H1 (cell line): ENCODE measurements around the gene ACTN2. TPM values are rescaled to one million over a fixed set of nuclear protein-coding genes. Genes with fewer than 3 reads are reported as not detected.

Source experiments
- CTCF ChIA-PET: fragments of 300-600 bp; sonication (Branson Sonifier 250); formaldehyde crosslinking; loops from one replicate; lab custom pipeline; 2021; ENCODE audit not compliant: partially characterized antibody; lab: Charles Lee
- POLR2A ChIA-PET: fragments of 300-600 bp; sonication (Branson Sonifier 250); formaldehyde crosslinking; loops from one replicate; lab custom pipeline; 2021; ENCODE audit warnings: inconsistent platforms; ENCODE audit not compliant: partially characterized antibody; lab: Charles Lee
- DNase-seq, 2 experiments: peaks; one replicate each; pipeline versions ENCODE4 v3.0.0 to v3.0.0-alpha.2; 2010 to 2022; ENCODE audit warnings: low spot score in 2 of 2, low read depth in 1 of 2, mixed read lengths in 1 of 2
- FAIRE-seq: peaks from 2 replicates; lab custom pipeline; 2011; peaks lifted over from hg19 to GRCh38; lab: Jason Lieb, UNC
- H2AFZ ChIP-seq: 2 replicates; pipeline ENCODE4 v1.8.1; 2012; ENCODE audit warnings: low read length, inconsistent platforms
- H2AK5ac ChIP-seq: 2 replicates; pipeline ENCODE4 v1.6.1; 2013; ENCODE audit warnings: low read depth, low read length
- H2BK120ac ChIP-seq: replicated peaks from 2 replicates; pipeline ENCODE3; 2013; ENCODE audit warnings: low read depth, low read length, inconsistent platforms
- H2BK12ac ChIP-seq: 2 replicates; pipeline ENCODE4 v1.6.1; 2013; ENCODE audit warnings: low read depth, low read length
- H2BK15ac ChIP-seq: 2 replicates; pipeline ENCODE4 v1.6.1; 2013; ENCODE audit warnings: low read length
- H2BK20ac ChIP-seq: 2 replicates; pipeline ENCODE4 v1.6.1; 2013; ENCODE audit warnings: low read length
- H2BK5ac ChIP-seq: 2 replicates; pipeline ENCODE4 v1.6.1; 2013; ENCODE audit warnings: low read depth, low read length
- H3K14ac ChIP-seq: 2 replicates; pipeline ENCODE4 v1.6.1; 2013; ENCODE audit warnings: inconsistent platforms; ENCODE audit not compliant: insufficient read length
- H3K18ac ChIP-seq: 2 replicates; pipeline ENCODE4 v1.6.1; 2013; ENCODE audit warnings: low read length; ENCODE audit errors: extremely low read depth
- H3K23ac ChIP-seq: 2 replicates; pipeline ENCODE4 v1.6.1; 2013; ENCODE audit warnings: inconsistent platforms; ENCODE audit not compliant: insufficient read length
- H3K23me2 ChIP-seq: 2 replicates; pipeline ENCODE4 v1.6.1; 2013; ENCODE audit warnings: low read depth, low read length
- H3K27ac ChIP-seq: 2 replicates; pipeline ENCODE4 v1.6.1; 2011; ENCODE audit warnings: low read depth, low read length, inconsistent platforms
- H3K27me3 ChIP-seq, 4 experiments: replicated peaks in 1 of 4; 1 replicate in 1 of 4; 2 replicates in 3 of 4; pipeline versions ENCODE4 v1.6.1 to v1.8.1; 2011 to 2013; ENCODE audit warnings: low read length in 3 of 4, mild to moderate bottlenecking in 3 of 4, inconsistent platforms in 2 of 4, mixed read lengths in 2 of 4, moderate library complexity in 1 of 4; ENCODE audit not compliant: control insufficient read depth in 3 of 4, insufficient read depth in 3 of 4; ENCODE audit errors: extremely low read depth in 1 of 4
- H3K36me3 ChIP-seq, 4 experiments: 2 replicates each; pipeline versions ENCODE4 v1.6.1 to v1.8.1; 2011 to 2013; ENCODE audit warnings: mild to moderate bottlenecking in 4 of 4, low read length in 3 of 4, moderate library complexity in 2 of 4, control low read depth in 1 of 4, inconsistent platforms in 1 of 4; ENCODE audit not compliant: insufficient read depth in 4 of 4, control insufficient read depth in 2 of 4
- H3K4ac ChIP-seq: replicated peaks from 2 replicates; pipeline ENCODE3; 2013; ENCODE audit warnings: low read length, low read depth, mixed read lengths, inconsistent platforms; ENCODE audit not compliant: insufficient read length
- H3K4me1 ChIP-seq, 4 experiments: replicated peaks in 1 of 4; 1 replicate in 1 of 4; 2 replicates in 3 of 4; pipeline versions ENCODE4 v1.6.1 to v1.8.1; 2011 to 2013; ENCODE audit warnings: low read length in 3 of 4, inconsistent platforms in 2 of 4, mixed read lengths in 1 of 4; ENCODE audit not compliant: insufficient read depth in 4 of 4, control insufficient read depth in 3 of 4
- H3K4me2 ChIP-seq, 2 experiments: 2 replicates each; pipeline versions ENCODE4 v1.6.1 to v1.8.1; 2011 to 2013; ENCODE audit warnings: low read depth in 2 of 2, low read length in 2 of 2, control low read depth in 1 of 2, inconsistent platforms in 1 of 2, mild to moderate bottlenecking in 1 of 2; ENCODE audit not compliant: insufficient read depth in 1 of 2
- H3K4me3 ChIP-seq, 4 experiments: fragments of 200-600, 300-600 bp in 1 of 4; sonication (generic), shearing (Covaris generic), sonication (Bioruptor Twin) in 1 of 4; 2 replicates each; pipeline versions ENCODE4 v1.5.1 to v1.8.1; 2011 to 2016; ENCODE audit warnings: low read length in 4 of 4, low read depth in 3 of 4, control low read depth in 2 of 4, inconsistent platforms in 2 of 4, mild to moderate bottlenecking in 2 of 4, mixed read lengths in 1 of 4, moderate library complexity in 1 of 4; ENCODE audit not compliant: insufficient read depth in 2 of 4; ENCODE audit errors: extremely low read depth in 1 of 4
- H3K56ac ChIP-seq: replicated peaks from 2 replicates; pipeline ENCODE3; 2013; ENCODE audit warnings: low read depth, mild to moderate bottlenecking, mixed read lengths, low read length, inconsistent platforms; ENCODE audit not compliant: insufficient read length
- H3K79me1 ChIP-seq: 2 replicates; pipeline ENCODE4 v1.6.1; 2013; ENCODE audit warnings: low read depth, low read length, control low read depth
- H3K79me2 ChIP-seq, 2 experiments: 2 replicates each; pipeline versions ENCODE4 v1.6.1 to v1.8.1; 2012 to 2013; ENCODE audit warnings: low read length in 2 of 2, mild to moderate bottlenecking in 2 of 2, inconsistent platforms in 1 of 2; ENCODE audit not compliant: insufficient read depth in 2 of 2, control insufficient read depth in 1 of 2
- H3K9ac ChIP-seq, 4 experiments: replicated peaks in 1 of 4; 1 replicate in 1 of 4; 2 replicates in 3 of 4; pipeline versions ENCODE4 v1.6.1 to v1.8.1; 2011 to 2013; ENCODE audit warnings: low read depth in 3 of 4, low read length in 3 of 4, control low read depth in 2 of 4, mild to moderate bottlenecking in 2 of 4, moderate library complexity in 2 of 4, inconsistent platforms in 1 of 4; ENCODE audit errors: extremely low read depth in 1 of 4
- H3K9me3 ChIP-seq, 2 experiments: 2 replicates each; pipeline versions ENCODE4 v1.6.1 to v1.8.1; 2012 to 2013; ENCODE audit warnings: mild to moderate bottlenecking in 2 of 2, moderate library complexity in 2 of 2, control low read depth in 1 of 2, inconsistent platforms in 1 of 2, low read depth in 1 of 2, low read length in 1 of 2, mixed read lengths in 1 of 2; ENCODE audit not compliant: insufficient read depth in 2 of 2
- H4K20me1 ChIP-seq, 2 experiments: replicated peaks in 1 of 2; 2 replicates each; pipeline versions ENCODE3 to v1.8.1; 2011 to 2013; ENCODE audit warnings: inconsistent platforms in 2 of 2, low read length in 2 of 2, mild to moderate bottlenecking in 1 of 2; ENCODE audit not compliant: insufficient read depth in 2 of 2, control insufficient read depth in 1 of 2
- H4K5ac ChIP-seq: 2 replicates; pipeline ENCODE4 v1.6.1; 2013; ENCODE audit warnings: low read length, low read depth, mixed read lengths, inconsistent platforms; ENCODE audit not compliant: insufficient read length
- H4K8ac ChIP-seq: 2 replicates; pipeline ENCODE4 v1.8.0; 2013; ENCODE audit warnings: mild to moderate bottlenecking, moderate library complexity, low read length, inconsistent platforms; ENCODE audit not compliant: insufficient read depth; ENCODE audit errors: extremely low read depth
- H4K91ac ChIP-seq: replicated peaks from 2 replicates; pipeline ENCODE3; 2013; ENCODE audit warnings: low read length, mixed read lengths, inconsistent platforms; ENCODE audit not compliant: insufficient read length
- ATF3 ChIP-seq: IDR thresholded peaks from 2 replicates; pipeline ENCODE4 v1.6.1; 2011; ENCODE audit warnings: low read depth, mild to moderate bottlenecking, low read length; ENCODE audit not compliant: insufficient read depth
- GABPA ChIP-seq: IDR thresholded peaks from 2 replicates; pipeline ENCODE4 v1.6.1; 2011; ENCODE audit warnings: mild to moderate bottlenecking, low read length, moderate library complexity, borderline replicate concordance; ENCODE audit not compliant: insufficient read depth
- SRF ChIP-seq: IDR thresholded peaks from 2 replicates; pipeline ENCODE4 v1.6.1; 2011; ENCODE audit warnings: mild to moderate bottlenecking, low read depth, low read length, moderate library complexity
- TAF7 ChIP-seq: optimal IDR thresholded peaks from 2 replicates; pipeline ENCODE3; 2011; ENCODE audit warnings: low read depth, mild to moderate bottlenecking, inconsistent platforms, low read length, moderate library complexity, borderline replicate concordance
- TBP ChIP-seq: IDR thresholded peaks from 2 replicates; pipeline ENCODE4 v1.6.1; 2011; ENCODE audit warnings: low read depth, low read length, improper control_type of control experiment
- WGBS, 2 experiments: shearing (Covaris generic) in 1 of 2; methylation state at CpG; one replicate each; pipeline versions ENCODE4 v1.1.6 to v1.1.7; 2013 to 2015; ENCODE audit warnings: low lambda C conversion rate in 2 of 2, mixed read lengths in 2 of 2, inconsistent platforms in 1 of 2, low coverage in 1 of 2, missing lambda C conversion rate in 1 of 2; ENCODE audit not compliant: insufficient replicate concordance in 2 of 2, insufficient coverage in 1 of 2, insufficient read length in 1 of 2; ENCODE audit errors: extremely low coverage in 1 of 2, missing lambda C conversion rate in 1 of 2; 5-methylcytosine and 5-hydroxymethylcytosine counted together
- polyA plus RNA-seq, 7 experiments: library from polyadenylated mRNA; depleted of rRNA in 3 of 7; stranded (reverse) in 5 of 7; unstranded in 2 of 7; fragments of >200 nt in 5 of 7; fragments of 200-250 nt in 2 of 7; gene quantifications; 1 replicate in 5 of 7; 2 replicates in 1 of 7; 4 replicates in 1 of 7; pipeline versions ENCODE4 v1.2.1 to v1.2.3, GENCODE V29; 2011 to 2013; ENCODE audit warnings: missing spikeins in 2 of 7, mixed read lengths in 2 of 7
- total RNA-seq: library from RNA; stranded (reverse); fragmentation: NEBNext Ultra II Directional; extraction: Animal tissue kit (Norgen Biotek cat#: 25700); gene quantifications from 2 replicates; pipeline ENCODE4 v1.2.1, GENCODE V29; 2021
- TF ChIP-seq, protein P1 (sequence below): IDR thresholded peaks from 2 replicates; pipeline ENCODE4 v1.6.1; 2011; ENCODE audit warnings: low read length, improper control_type of control experiment

ACTN2 gene
- total and polyA plus RNA-seq, 2 of the 8 experiments (the other 6 are each of a cell fraction or from before 2014, with no cell fraction given) = 1.9 to 4.1 TPM

GRCh38 chr1:236766506-236766905, 80.2 kb downstream of the ACTN2 start:
- ChIA-PET CTCF (interaction anchor here (1.4 to 5.5 kb wide), 6 partner anchors 7 to 621 kb away, joined by 3 to 26 read pairs (median 10); no protein-coding TSS in a partner anchor), POLR2A (no interaction called here)
- Histone ChIP-seq H3K9me3 (no peaks in the 10 kb centered on the region), H3K4ac (no peak overlapping the region), H2BK20ac (no peak overlapping the region), H4K91ac (no peak overlapping the region), H3K4me3 (no peak overlapping the region), H3K27me3 (peaks cover 0 to 1% (median 0%) of the 10 kb centered on the region in 4 experiments; a peak in 1 of 7 replicates), H3K36me3 (no peaks in the 10 kb centered on the region), H3K4me1 (no peaks in the 10 kb centered on the region), H3K18ac (no peak overlapping the region), H3K27ac (no peak overlapping the region), H3K56ac (no peak overlapping the region), H3K23me2 (no peaks in the 10 kb centered on the region), H2BK15ac (no peak overlapping the region), H2AK5ac (no peak overlapping the region), H3K4me2 (no peak overlapping the region), H4K8ac (no peak overlapping the region), H3K9ac (no peak overlapping the region), H3K23ac (no peak overlapping the region), H2AFZ (no peak overlapping the region), H2BK120ac (no peak overlapping the region), H3K79me2 (no peaks in the 10 kb centered on the region), H3K14ac (no peak overlapping the region), H3K79me1 (no peaks in the 10 kb centered on the region), H2BK5ac (no peak overlapping the region), H4K20me1 (no peaks in the 10 kb centered on the region), H4K5ac (no peak overlapping the region), H2BK12ac (no peak overlapping the region)
- FAIRE-seq = no peak
- no peak for TF ChIP-seq SRF
- no peak for TF ChIP-seq TAF7
- TF ChIP-seq TBP = no peak
- TF ChIP-seq, protein P1, sequence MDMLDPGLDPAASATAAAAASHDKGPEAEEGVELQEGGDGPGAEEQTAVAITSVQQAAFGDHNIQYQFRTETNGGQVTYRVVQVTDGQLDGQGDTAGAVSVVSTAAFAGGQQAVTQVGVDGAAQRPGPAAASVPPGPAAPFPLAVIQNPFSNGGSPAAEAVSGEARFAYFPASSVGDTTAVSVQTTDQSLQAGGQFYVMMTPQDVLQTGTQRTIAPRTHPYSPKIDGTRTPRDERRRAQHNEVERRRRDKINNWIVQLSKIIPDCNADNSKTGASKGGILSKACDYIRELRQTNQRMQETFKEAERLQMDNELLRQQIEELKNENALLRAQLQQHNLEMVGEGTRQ = no peak
- TF ChIP-seq ATF3 = no peak
- TF ChIP-seq GABPA = no peak
- DNase-seq = no peak
- WGBS, 2 experiments = 87% methylated on average over 3 of the region's 3 CpGs; no CpG with 5 or more reads in 1 of the 2 experiments
